PC-3 (cell line): ENCODE data around the gene PCA3. TPM values are rescaled to one million over a fixed set of nuclear protein-coding genes. Genes with fewer than 3 reads are reported as not detected.

ENCODE experiments used
- ATAC-seq: fragments of 200-7000 bp; cut with Tn5 transposase; 2 replicates; pipeline ENCODE4 v1.9.1; 2020; ENCODE audit warnings: mild to moderate bottlenecking, moderate library complexity
- BruUV-seq: library from RNA; stranded (reverse); fragments of 400-500 nt; replicated peaks from 2 replicates; lab custom pipeline; 2021; lab: Mats Ljungman, UMichigan
- CTCF ChIA-PET: fragments of 300-600 bp; sonication (Branson Sonifier 250); formaldehyde crosslinking; loops from one replicate; lab custom pipeline; 2022; ENCODE audit warnings: antibody characterized with exemption; lab: Charles Lee
- POLR2A ChIA-PET: fragments of 300-600 bp; sonication (Branson Sonifier 250); formaldehyde crosslinking; loops from one replicate; lab custom pipeline; 2022; ENCODE audit warnings: antibody characterized with exemption; ENCODE audit not compliant: unreplicated experiment; lab: Charles Lee
- DNase-seq: peaks from one replicate; pipeline ENCODE4 v3.0.0-alpha.2; 2015
- H2AFZ ChIP-seq: fragments of 300-600 bp; sonication (generic); 2 replicates; pipeline ENCODE4 v1.6.0; 2016; ENCODE audit warnings: antibody characterized with exemption, low read length
- H3F3A ChIP-seq: fragments of 300-600 bp; sonication (generic); one replicate; pipeline ENCODE4 v1.6.0; 2017; ENCODE audit warnings: antibody characterized with exemption, low read length, control low read depth, mild to moderate bottlenecking; ENCODE audit not compliant: unreplicated experiment
- H3K27ac ChIP-seq: fragments of 300-600 bp; sonication (generic); 2 replicates; pipeline ENCODE4 v1.5.1; 2016; ENCODE audit warnings: mild to moderate bottlenecking, low read length
- H3K27me3 ChIP-seq: fragments of 300-600 bp; sonication (generic); 2 replicates; pipeline ENCODE4 v1.6.1; 2016; ENCODE audit warnings: low read length, mixed read lengths
- H3K36me3 ChIP-seq: fragments of 300-600 bp; sonication (generic); 2 replicates; pipeline ENCODE4 v1.6.1; 2016; ENCODE audit warnings: low read depth, mixed run types, low read length, mixed read lengths
- H3K4me1 ChIP-seq: fragments of 300-600 bp; sonication (generic); 2 replicates; pipeline ENCODE4 v1.5.1; 2016; ENCODE audit warnings: low read length; ENCODE audit not compliant: insufficient read depth
- H3K4me2 ChIP-seq: fragments of 300-600 bp; sonication (generic); 2 replicates; pipeline ENCODE4 v1.6.0; 2016; ENCODE audit warnings: low read length
- H3K4me3 ChIP-seq: fragments of 300-600 bp; sonication (generic); 2 replicates; pipeline ENCODE4 v1.5.1; 2016; ENCODE audit warnings: mild to moderate bottlenecking, low read length, mixed read lengths
- H3K79me2 ChIP-seq: fragments of 300-600 bp; sonication (generic); 2 replicates; pipeline ENCODE4 v1.6.1; 2017; ENCODE audit warnings: low read length, mixed read lengths
- H3K9ac ChIP-seq: fragments of 300-600 bp; sonication (generic); 2 replicates; pipeline ENCODE4 v1.6.0; 2016; ENCODE audit warnings: mild to moderate bottlenecking, low read length
- H3K9me2 ChIP-seq: fragments of 300-600 bp; sonication (generic); replicated peaks from 2 replicates; pipeline ENCODE4 v1.6.1; 2016; ENCODE audit warnings: mixed run types, low read length, mixed read lengths
- H3K9me3 ChIP-seq: fragments of 300-600 bp; sonication (generic); 2 replicates; pipeline ENCODE4 v1.6.1; 2016; ENCODE audit warnings: low read length, mixed read lengths
- H4K20me1 ChIP-seq: fragments of 300-600 bp; sonication (generic); 2 replicates; pipeline ENCODE4 v1.6.1; 2016; ENCODE audit warnings: low read length, mixed read lengths
- EZH2 ChIP-seq: fragments of 300-600 bp; sonication (generic); IDR thresholded peaks from one replicate; pipeline ENCODE4 v1.6.1; 2017; ENCODE audit warnings: antibody characterized with exemption, mild to moderate bottlenecking, low read length; ENCODE audit not compliant: unreplicated experiment
- EZH2phosphoT487 ChIP-seq: fragments of 300-600 bp; sonication (generic); IDR thresholded peaks from 2 replicates; pipeline ENCODE4 v1.6.1; 2018; ENCODE audit warnings: mild to moderate bottlenecking, antibody characterized with exemption, low read length, borderline replicate concordance
- intact Hi-C: fragments of 100-400 bp; cut with micrococcal nuclease; formaldehyde crosslinking; loops from 2 replicates; pipeline ENCODE4 v1.9.0; 2023
- total RNA-seq: library from RNA; depleted of rRNA; stranded (reverse); fragments of >200 nt; gene quantifications from 2 replicates; pipeline ENCODE4 v1.2.3, GENCODE V29; 2014
- TF ChIP-seq, protein P1 (sequence below): fragments of 300-600 bp; sonication (generic); conservative IDR thresholded peaks from 2 replicates; pipeline ENCODE4 v1.5.1; 2017; ENCODE audit warnings: antibody characterized with exemption, low read depth, mild to moderate bottlenecking, low read length

Gene PCA3
- total RNA-seq, 1 experiment from 2014 or later: not detected

DNA sequence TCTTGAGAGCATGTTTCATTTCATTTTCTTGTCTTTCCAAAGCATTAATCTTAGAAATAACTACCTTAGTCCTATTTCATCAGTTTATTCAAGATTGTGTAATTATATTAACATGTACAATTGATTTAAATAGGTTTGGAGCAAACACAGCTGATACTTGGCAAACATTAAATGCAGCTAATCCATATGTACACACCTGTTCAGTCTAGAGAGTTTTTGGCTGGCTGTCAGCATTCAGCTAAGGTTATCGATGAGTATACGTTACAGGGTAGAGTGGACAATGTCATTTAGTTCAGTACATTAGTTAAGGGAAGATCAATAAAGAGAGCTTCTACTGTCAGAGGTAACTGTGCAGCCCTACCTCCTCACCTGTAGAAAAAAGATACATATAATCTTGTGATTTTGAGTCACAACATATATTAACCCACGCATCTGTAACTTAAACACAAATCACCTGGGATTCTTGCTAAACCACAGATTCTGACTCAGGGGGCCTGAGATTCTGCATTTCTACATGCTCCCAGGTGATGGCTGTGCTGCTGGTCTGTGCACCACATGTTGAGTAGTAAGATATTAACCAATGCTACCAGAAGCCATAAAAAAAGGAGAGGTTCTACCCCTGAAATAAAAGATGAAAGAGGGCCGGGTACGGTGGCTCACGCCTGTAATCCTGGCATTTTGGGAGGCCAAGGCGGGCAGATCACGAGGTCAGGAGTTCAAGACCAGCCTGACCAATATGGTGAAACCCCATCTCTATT, 34.1 kb upstream of the PCA3 start:
- no peaks in the 10 kb centered on the region for H4K20me1 ChIP-seq
- no peak overlapping the region for H3K4me3 ChIP-seq
- no peak for ATAC-seq
- no peaks in the 10 kb centered on the region for H3K9me2 ChIP-seq
- H3K27me3 ChIP-seq: no peaks in the 10 kb centered on the region
- intact Hi-C loops: no loop called here
- H2AFZ ChIP-seq: no peak overlapping the region
- no peaks in the 10 kb centered on the region for H3K4me1 ChIP-seq
- no peak overlapping the region for H3K9ac ChIP-seq
- no peak for DNase-seq
- TF ChIP-seq EZH2phosphoT487 (no peak), EZH2 (no peak)
- TF ChIP-seq, protein P1, sequence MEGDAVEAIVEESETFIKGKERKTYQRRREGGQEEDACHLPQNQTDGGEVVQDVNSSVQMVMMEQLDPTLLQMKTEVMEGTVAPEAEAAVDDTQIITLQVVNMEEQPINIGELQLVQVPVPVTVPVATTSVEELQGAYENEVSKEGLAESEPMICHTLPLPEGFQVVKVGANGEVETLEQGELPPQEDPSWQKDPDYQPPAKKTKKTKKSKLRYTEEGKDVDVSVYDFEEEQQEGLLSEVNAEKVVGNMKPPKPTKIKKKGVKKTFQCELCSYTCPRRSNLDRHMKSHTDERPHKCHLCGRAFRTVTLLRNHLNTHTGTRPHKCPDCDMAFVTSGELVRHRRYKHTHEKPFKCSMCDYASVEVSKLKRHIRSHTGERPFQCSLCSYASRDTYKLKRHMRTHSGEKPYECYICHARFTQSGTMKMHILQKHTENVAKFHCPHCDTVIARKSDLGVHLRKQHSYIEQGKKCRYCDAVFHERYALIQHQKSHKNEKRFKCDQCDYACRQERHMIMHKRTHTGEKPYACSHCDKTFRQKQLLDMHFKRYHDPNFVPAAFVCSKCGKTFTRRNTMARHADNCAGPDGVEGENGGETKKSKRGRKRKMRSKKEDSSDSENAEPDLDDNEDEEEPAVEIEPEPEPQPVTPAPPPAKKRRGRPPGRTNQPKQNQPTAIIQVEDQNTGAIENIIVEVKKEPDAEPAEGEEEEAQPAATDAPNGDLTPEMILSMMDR: no peak
- H3K79me2 ChIP-seq: no peaks in the 10 kb centered on the region
- H3F3A ChIP-seq: no peaks in the 10 kb centered on the region
- no peak overlapping the region for H3K4me2 ChIP-seq
- POLR2A ChIA-PET: no interaction called here
- CTCF ChIA-PET: no interaction called here
- no TSS peak for BruUV-seq
- H3K9me3 ChIP-seq: no peaks in the 10 kb centered on the region
- no peak overlapping the region for H3K27ac ChIP-seq
- H3K36me3 ChIP-seq: no peaks in the 10 kb centered on the region

- CTCF ChIA-PET: no interaction called here
- ATAC-seq: no peak
- POLR2A ChIA-PET: no interaction called here
These were observed 33.4 kb upstream of the PCA3 start for GRCh38 chr9:76730801-76731200.

More at GRCh38 chr9:76730801-76731200, 33.4 kb upstream of the PCA3 start:
- Histone ChIP-seq H4K20me1 (no peaks in the 10 kb centered on the region), H3K4me2 (no peak overlapping the region), H3K36me3 (no peaks in the 10 kb centered on the region), H3K27ac (no peak overlapping the region), H3K4me1 (no peaks in the 10 kb centered on the region), H3K79me2 (no peaks in the 10 kb centered on the region), H3F3A (no peaks in the 10 kb centered on the region), H2AFZ (no peak overlapping the region), H3K4me3 (no peak overlapping the region), H3K9ac (no peak overlapping the region), H3K9me3 (no peaks in the 10 kb centered on the region), H3K9me2 (no peaks in the 10 kb centered on the region), H3K27me3 (no peaks in the 10 kb centered on the region)
- TF ChIP-seq, protein P1: no peak
- TF ChIP-seq EZH2 (no peak), EZH2phosphoT487 (no peak)
- intact Hi-C loops: no loop called here
- DNase-seq: no peak
- BruUV-seq: no TSS peak
